GM10248 (cell line): ENCODE data around the gene VENTX.

Source experiments
- CTCF ChIA-PET: fragments of 300-600 bp; sonication (Branson Sonifier 250); formaldehyde crosslinking; extraction: SDS; loops from one replicate; lab custom pipeline; 2021; ENCODE audit warnings: antibody characterized with exemption; lab: Yijun Ruan, JAX
- POLR2A ChIA-PET: fragments of 350-650 bp; sonication (Branson Sonifier 250); formaldehyde crosslinking; extraction: SDS; loops from one replicate; lab custom pipeline; 2020; ENCODE audit warnings: antibody characterized with exemption; lab: Yijun Ruan, JAX
- DNase-seq: peaks from one replicate; pipeline ENCODE4 v3.0.0; 2012; ENCODE audit errors: extremely low spot score
- CTCF ChIP-seq: IDR thresholded peaks from 2 replicates; pipeline ENCODE4 v1.5.1; 2012; ENCODE audit warnings: mild to moderate bottlenecking, low read depth; ENCODE audit errors: extremely low read depth, missing control alignments, control extremely low read depth

VENTX gene

GRCh38 chr10:133277993-133278576 is 40.4 kb downstream of the VENTX start:
- no peak for TF ChIP-seq CTCF
- POLR2A ChIA-PET: interaction anchor here (0.6 kb wide), 1 partner anchor 95 kb away, joined by 4 read pairs; the partner anchor contains the start of gene ECHS1
- CTCF ChIA-PET: interaction anchor here (0.9 to 5.6 kb wide), 6 partner anchors 10 to 52 kb away, joined by 3 to 28 read pairs (median 4); no protein-coding TSS in a partner anchor
- no peak for DNase-seq

- DNase-seq: peak; percentile 78
- ChIA-PET POLR2A (interaction anchor here (0.6 kb wide), 1 partner anchor 95 kb away, joined by 4 read pairs; the partner anchor contains the start of gene ECHS1), CTCF (interaction anchor here (0.9 to 5.6 kb wide), 8 partner anchors 10 to 624 kb away, joined by 3 to 28 read pairs (median 4); no protein-coding TSS in a partner anchor)
- TF ChIP-seq CTCF: no peak
Measured at GRCh38 chr10:133278577-133279265, 41.1 kb downstream of the VENTX start.

GRCh38 chr10:133279326-133280226 is 41.9 kb downstream of the VENTX start:
- DNase-seq: no peak
- TF ChIP-seq CTCF: no peak
- POLR2A ChIA-PET: no interaction called here
- CTCF ChIA-PET: interaction anchor here (1.0 to 5.6 kb wide), 5 partner anchors 24 to 625 kb away, joined by 3 to 28 read pairs (median 4); no protein-coding TSS in a partner anchor

GRCh38 chr10:133280391-133281059 is 42.9 kb downstream of the VENTX start:
- CTCF ChIA-PET: interaction anchor here (1.5 to 5.6 kb wide), 3 partner anchors 26 to 49 kb away, joined by 4 to 28 read pairs (median 6); no protein-coding TSS in a partner anchor
- DNase-seq: no peak
- POLR2A ChIA-PET: no interaction called here
- TF ChIP-seq CTCF: no peak

GRCh38 chr10:133281084-133281483 is 43.4 kb downstream of the VENTX start:
- TF ChIP-seq CTCF: no peak
- no peak for DNase-seq
- POLR2A ChIA-PET: no interaction called here
- CTCF ChIA-PET: interaction anchor here (1.6 to 5.6 kb wide), 3 partner anchors 23 to 48 kb away, joined by 4 to 28 read pairs (median 6); no protein-coding TSS in a partner anchor
